LHCN-M2 (cell line): ENCODE data around the gene HMOX2. TPM values are rescaled to one million over a fixed set of nuclear protein-coding genes. Genes with fewer than 3 reads are reported as not detected.

Experiments used
- DNase-seq: peaks from one replicate; pipeline ENCODE4 v3.0.0-alpha.2; 2012; ENCODE audit warnings: low read depth
- total RNA-seq: library from RNA; depleted of rRNA; stranded (reverse); fragments of >200 nt; gene quantifications from 2 replicates; pipeline ENCODE4 v1.2.3, GENCODE V29; 2014; rRNA removed

The HMOX2 gene
- total RNA-seq, 1 experiment from 2014 or later = 48.6 TPM

DNA sequence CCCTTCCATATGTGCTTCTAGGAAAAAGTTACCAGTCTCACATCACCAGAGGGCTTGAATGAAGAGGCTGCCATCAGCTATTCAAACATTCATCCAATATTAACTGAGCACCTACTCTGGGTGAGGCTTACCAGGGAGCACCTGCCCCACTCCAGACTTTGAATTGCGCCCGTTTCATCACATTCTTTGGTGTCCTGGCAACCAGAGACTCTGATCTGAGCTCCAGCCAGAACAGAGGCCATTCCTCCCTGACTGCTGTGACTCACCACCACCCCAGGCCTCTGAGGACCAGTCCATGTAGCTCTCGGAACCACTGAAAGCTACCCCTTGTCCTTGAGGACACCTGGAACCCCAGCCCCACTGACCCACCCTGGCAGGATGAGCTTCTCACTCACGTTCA, 79.9 kb downstream of the HMOX2 start, which contains the start of gene C16orf96:
Gene C16orf96 (plus strand): TSS at position 229 of the 400 bp plus-strand sequence. CDS start 150 bp downstream, at position 379.
- DNase-seq = peak; percentile 9

GRCh38 chr16:4556580-4556979, 80.4 kb downstream of the HMOX2 start:
- DNase-seq = no peak

DNA sequence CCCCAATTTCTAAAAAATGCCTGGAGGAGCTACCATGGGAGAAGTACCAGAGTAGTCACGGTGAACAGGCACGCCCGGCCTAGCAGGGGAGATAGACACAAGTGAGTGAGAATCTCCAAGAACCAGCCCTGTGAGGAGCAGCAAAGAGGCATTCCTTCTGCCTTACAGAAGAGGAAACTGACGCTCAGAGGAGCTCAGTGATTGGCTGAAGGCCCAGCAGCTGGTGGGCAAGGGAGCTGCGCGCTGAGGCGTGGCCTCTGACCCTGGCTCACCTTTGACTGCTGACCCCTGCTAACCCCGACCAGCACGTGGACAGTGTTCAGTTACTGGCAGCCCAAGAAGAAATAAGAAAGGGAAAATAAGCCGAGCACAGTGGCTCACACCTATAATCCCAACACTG, 81.8 kb downstream of the HMOX2 start:
- DNase-seq = no peak

Other genes starting within 250 kb of the HMOX2 start
- gene SRL, start 234.3 kb upstream of the HMOX2 start, total RNA-seq = not detected in 2 replicates
- gene TFAP4, start 203.4 kb upstream of the HMOX2 start, total RNA-seq = 7.0 and 11.1 TPM in 2 replicates
- gene GLIS2, start 160.3 kb upstream of the HMOX2 start, total RNA-seq = 1.1 and 1.3 TPM in 2 replicates
- 48.1 and 62.2 TPM in 2 replicates for gene PAM16, start 125.1 kb upstream of the HMOX2 start, total RNA-seq
- 7.1 and 12.5 TPM in 2 replicates for gene VASN, start 104.5 kb upstream of the HMOX2 start, total RNA-seq
- 23.7 and 34.8 TPM in 2 replicates for gene CORO7, start 59.8 kb upstream of the HMOX2 start, total RNA-seq
- gene DNAJA3, start 50.5 kb upstream of the HMOX2 start, total RNA-seq = 64.2 and 69.4 TPM in 2 replicates
- 27.6 and 40.7 TPM in 2 replicates for gene NMRAL1, start 1.8 kb upstream of the HMOX2 start, total RNA-seq
- gene CDIP1, start 62.4 kb downstream of the HMOX2 start, total RNA-seq = 19.5 and 24.9 TPM in 2 replicates
- gene C16orf96, start 79.9 kb downstream of the HMOX2 start, total RNA-seq = 0.06 TPM in 1 of 2 replicates, not detected in the other
- gene UBALD1, start 138.5 kb downstream of the HMOX2 start, total RNA-seq = 4.5 and 7.7 TPM in 2 replicates
- gene MGRN1, start 148.4 kb downstream of the HMOX2 start, total RNA-seq = 25.5 and 26.6 TPM in 2 replicates
- 38.9 and 40.4 TPM in 2 replicates for gene NUDT16L1, start 217.2 kb downstream of the HMOX2 start, total RNA-seq